ENCODE results near the gene ADCK2. TPM values are rescaled to one million over a fixed set of nuclear protein-coding genes. Genes with fewer than 3 reads are reported as not detected.

Gene ADCK2
- total and polyA plus RNA-seq, 9 of the 15 experiments (the other 6 are each of a cell fraction or from before 2014, with no cell fraction given) = 0.08 to 14.3 (median 9.7) TPM

DNA sequence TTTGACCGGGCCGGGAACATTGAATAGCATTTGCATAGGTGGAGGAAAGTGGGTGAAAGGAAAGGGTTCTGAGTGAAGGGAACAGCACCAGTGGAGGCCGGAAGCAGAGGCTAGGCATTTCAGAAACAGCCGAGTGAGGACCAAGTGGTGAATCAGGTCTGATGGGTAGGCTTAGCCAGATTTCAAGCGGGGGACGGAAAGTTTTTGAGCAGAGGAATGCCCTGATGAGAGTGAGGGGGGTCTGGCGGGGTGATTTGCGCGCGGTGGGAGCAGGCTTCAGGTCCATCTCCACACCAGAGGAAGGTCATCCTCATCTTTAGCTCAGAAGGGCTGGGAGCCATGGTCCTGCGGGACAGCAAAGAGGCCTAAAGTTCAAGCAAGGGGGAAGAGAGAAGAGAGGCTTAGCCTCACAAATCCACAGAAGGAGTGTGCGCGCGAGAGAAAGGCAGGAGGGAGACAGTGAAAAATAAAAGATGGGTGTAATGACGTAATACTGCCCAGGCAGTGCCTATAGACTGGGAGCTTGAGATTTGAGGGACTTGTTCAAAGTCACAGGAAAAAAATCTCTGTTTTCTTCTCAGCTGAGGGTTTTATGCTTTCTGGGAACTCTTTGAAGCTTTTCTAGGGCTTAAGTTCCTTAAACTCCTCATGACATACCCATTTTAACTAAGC is 31.1 kb upstream of the ADCK2 start:
- in situ Hi-C loops (cut with MboI) = no loop called here
- H3K27me3 ChIP-seq (ENCODE audit: control insufficient read depth in 2 of 2, insufficient read depth in 2 of 2, low read length in 2 of 2) = peaks cover 49 to 91% of the 10 kb centered on the region in 2 experiments
- TF ChIP-seq, protein P1, sequence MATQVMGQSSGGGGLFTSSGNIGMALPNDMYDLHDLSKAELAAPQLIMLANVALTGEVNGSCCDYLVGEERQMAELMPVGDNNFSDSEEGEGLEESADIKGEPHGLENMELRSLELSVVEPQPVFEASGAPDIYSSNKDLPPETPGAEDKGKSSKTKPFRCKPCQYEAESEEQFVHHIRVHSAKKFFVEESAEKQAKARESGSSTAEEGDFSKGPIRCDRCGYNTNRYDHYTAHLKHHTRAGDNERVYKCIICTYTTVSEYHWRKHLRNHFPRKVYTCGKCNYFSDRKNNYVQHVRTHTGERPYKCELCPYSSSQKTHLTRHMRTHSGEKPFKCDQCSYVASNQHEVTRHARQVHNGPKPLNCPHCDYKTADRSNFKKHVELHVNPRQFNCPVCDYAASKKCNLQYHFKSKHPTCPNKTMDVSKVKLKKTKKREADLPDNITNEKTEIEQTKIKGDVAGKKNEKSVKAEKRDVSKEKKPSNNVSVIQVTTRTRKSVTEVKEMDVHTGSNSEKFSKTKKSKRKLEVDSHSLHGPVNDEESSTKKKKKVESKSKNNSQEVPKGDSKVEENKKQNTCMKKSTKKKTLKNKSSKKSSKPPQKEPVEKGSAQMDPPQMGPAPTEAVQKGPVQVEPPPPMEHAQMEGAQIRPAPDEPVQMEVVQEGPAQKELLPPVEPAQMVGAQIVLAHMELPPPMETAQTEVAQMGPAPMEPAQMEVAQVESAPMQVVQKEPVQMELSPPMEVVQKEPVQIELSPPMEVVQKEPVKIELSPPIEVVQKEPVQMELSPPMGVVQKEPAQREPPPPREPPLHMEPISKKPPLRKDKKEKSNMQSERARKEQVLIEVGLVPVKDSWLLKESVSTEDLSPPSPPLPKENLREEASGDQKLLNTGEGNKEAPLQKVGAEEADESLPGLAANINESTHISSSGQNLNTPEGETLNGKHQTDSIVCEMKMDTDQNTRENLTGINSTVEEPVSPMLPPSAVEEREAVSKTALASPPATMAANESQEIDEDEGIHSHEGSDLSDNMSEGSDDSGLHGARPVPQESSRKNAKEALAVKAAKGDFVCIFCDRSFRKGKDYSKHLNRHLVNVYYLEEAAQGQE (IDR thresholded peaks at IDR 0.05; ENCODE audit: borderline replicate concordance) = no peak
- TF ChIP-seq, protein P1 (CRISPR knock-in tag; IDR thresholded peaks at IDR 0.05; ENCODE audit: low read depth) = no peak
- TF ChIP-seq ZNF41 (CRISPR knock-in tag; conservative IDR thresholded peaks at IDR 0.05) (no peak), ZNF79 (CRISPR knock-in tag; IDR thresholded peaks at IDR 0.05; ENCODE audit: low read depth) (no peak), NFE2 (IDR thresholded peaks at IDR 0.05; ENCODE audit: low read depth) (no peak)
- TF ChIP-seq, protein P2, sequence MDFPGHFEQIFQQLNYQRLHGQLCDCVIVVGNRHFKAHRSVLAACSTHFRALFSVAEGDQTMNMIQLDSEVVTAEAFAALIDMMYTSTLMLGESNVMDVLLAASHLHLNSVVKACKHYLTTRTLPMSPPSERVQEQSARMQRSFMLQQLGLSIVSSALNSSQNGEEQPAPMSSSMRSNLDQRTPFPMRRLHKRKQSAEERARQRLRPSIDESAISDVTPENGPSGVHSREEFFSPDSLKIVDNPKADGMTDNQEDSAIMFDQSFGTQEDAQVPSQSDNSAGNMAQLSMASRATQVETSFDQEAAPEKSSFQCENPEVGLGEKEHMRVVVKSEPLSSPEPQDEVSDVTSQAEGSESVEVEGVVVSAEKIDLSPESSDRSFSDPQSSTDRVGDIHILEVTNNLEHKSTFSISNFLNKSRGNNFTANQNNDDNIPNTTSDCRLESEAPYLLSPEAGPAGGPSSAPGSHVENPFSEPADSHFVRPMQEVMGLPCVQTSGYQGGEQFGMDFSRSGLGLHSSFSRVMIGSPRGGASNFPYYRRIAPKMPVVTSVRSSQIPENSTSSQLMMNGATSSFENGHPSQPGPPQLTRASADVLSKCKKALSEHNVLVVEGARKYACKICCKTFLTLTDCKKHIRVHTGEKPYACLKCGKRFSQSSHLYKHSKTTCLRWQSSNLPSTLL (IDR thresholded peaks at IDR 0.05) = no peak
- TF ChIP-seq, protein P3, sequence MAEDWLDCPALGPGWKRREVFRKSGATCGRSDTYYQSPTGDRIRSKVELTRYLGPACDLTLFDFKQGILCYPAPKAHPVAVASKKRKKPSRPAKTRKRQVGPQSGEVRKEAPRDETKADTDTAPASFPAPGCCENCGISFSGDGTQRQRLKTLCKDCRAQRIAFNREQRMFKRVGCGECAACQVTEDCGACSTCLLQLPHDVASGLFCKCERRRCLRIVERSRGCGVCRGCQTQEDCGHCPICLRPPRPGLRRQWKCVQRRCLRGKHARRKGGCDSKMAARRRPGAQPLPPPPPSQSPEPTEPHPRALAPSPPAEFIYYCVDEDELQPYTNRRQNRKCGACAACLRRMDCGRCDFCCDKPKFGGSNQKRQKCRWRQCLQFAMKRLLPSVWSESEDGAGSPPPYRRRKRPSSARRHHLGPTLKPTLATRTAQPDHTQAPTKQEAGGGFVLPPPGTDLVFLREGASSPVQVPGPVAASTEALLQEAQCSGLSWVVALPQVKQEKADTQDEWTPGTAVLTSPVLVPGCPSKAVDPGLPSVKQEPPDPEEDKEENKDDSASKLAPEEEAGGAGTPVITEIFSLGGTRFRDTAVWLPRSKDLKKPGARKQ (CRISPR knock-in tag; IDR thresholded peaks at IDR 0.05) = no peak
- TF ChIP-seq, protein P4, sequence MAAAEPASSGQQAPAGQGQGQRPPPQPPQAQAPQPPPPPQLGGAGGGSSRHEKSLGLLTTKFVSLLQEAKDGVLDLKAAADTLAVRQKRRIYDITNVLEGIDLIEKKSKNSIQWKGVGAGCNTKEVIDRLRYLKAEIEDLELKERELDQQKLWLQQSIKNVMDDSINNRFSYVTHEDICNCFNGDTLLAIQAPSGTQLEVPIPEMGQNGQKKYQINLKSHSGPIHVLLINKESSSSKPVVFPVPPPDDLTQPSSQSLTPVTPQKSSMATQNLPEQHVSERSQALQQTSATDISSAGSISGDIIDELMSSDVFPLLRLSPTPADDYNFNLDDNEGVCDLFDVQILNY (CRISPR knock-in tag; IDR thresholded peaks at IDR 0.05) = no peak

More for the DNA sequence above, 31.1 kb upstream of the ADCK2 start:
- Histone ChIP-seq H3K27ac (ENCODE audit: extremely low read depth, low read depth, low read length) (no peak overlapping the region), H3K9me3 (replicated peaks; ENCODE audit: control insufficient read depth, insufficient read depth, low read depth, low read length) (no peaks in the 10 kb centered on the region), H4K20me1 (replicated peaks; ENCODE audit: control insufficient read depth, insufficient read depth, low read length) (peaks cover 11% of the 10 kb centered on the region), H3K4me3 (no peak overlapping the region), H2AFZ (ENCODE audit: low read depth, low read length) (no peak overlapping the region), H3K9ac (ENCODE audit: insufficient read depth in 1 of 2, low read depth in 2 of 2, low read length in 2 of 2) (no peak overlapping the region), H3K36me3 (ENCODE audit: control insufficient read depth, insufficient read depth, low read length) (no peaks in the 10 kb centered on the region), H3K9me1 (ENCODE audit: control insufficient read depth, insufficient read depth, low read length) (no peaks in the 10 kb centered on the region), H3K4me2 (ENCODE audit: insufficient read depth, low read length) (no peak overlapping the region), H3K4me1 (replicated peaks in 1 of 2; ENCODE audit: control insufficient read depth in 2 of 2, insufficient read depth in 2 of 2, low read length in 2 of 2) (peaks cover 0 to 16% of the 10 kb centered on the region in 2 experiments; a peak in 2 of 5 replicates), H3K79me2 (ENCODE audit: control insufficient read depth, insufficient read depth, low read length) (no peaks in the 10 kb centered on the region)
- BruUV-seq (replicated peaks) = no TSS peak
- peak; percentile 6 for FAIRE-seq
- no peak for ATAC-seq
- no peak for DNase-seq (ENCODE audit: extremely low read depth in 1 of 4, low spot score in 3 of 4)
- intact Hi-C loops (cut with micrococcal nuclease) = no loop called here
- ChIA-PET CTCF (ENCODE audit: low intra/inter-chr PET ratio) (no interaction called here), POLR2A (interaction anchor here (0.6 to 0.7 kb wide), 2 partner anchors 35 to 52 kb away, joined by 3 read pairs; no protein-coding TSS in a partner anchor)
- 26% methylated on average over 15 of the region's 15 CpGs for WGBS (ENCODE audit: insufficient coverage, low coverage, missing lambda C conversion rate)
